Peyer's patch (tissue), 4 donors: ENCODE data around the gene TMEM132D. TPM values are rescaled to one million over a fixed set of nuclear protein-coding genes. Genes with fewer than 3 reads are reported as not detected.
"Not testable (repeated sequence)": the region's sequence is repeated elsewhere in the genome, so short reads cannot be mapped to it uniquely, and the experiment has no call there.

Source experiments
- DNase-seq, 3 donors: peaks; one replicate each; pipeline ENCODE4 v3.0.0-alpha.2; 2017 to 2019
- H3K27ac ChIP-seq, 4 donors: fragments of 200-600 bp; sonication (generic); one replicate each; pipeline ENCODE4 v1.5.1; 2016 to 2019
- H3K27me3 ChIP-seq, 2 donors: fragments of 200-600 bp; sonication (generic); one replicate each; pipeline ENCODE4 v1.5.1; 2019
- H3K36me3 ChIP-seq, 3 donors: fragments of 200-600 bp; sonication (generic); one replicate each; pipeline ENCODE4 v1.5.1; 2016 to 2019
- H3K4me1 ChIP-seq, 4 donors: fragments of 200-600 bp; sonication (generic); one replicate each; pipeline ENCODE4 v1.5.1; 2016 to 2019
- H3K4me3 ChIP-seq, 4 donors: fragments of 200-600 bp; sonication (generic); 1 replicate in 3 of 4; 2 replicates in 1 of 4; pipeline ENCODE4 v1.5.1; 2016 to 2019; ENCODE audit warnings: mild to moderate bottlenecking in 1 of 4
- H3K9me3 ChIP-seq, 4 donors: fragments of 200-600 bp; sonication (generic); one replicate each; pipeline ENCODE4 v1.5.1; 2016 to 2019; ENCODE audit warnings: mild to moderate bottlenecking in 1 of 4
- POLR2A ChIP-seq, 2 donors: fragments of 450-650 bp; IDR thresholded peaks; one replicate each; pipeline ENCODE4 v1.5.1; 2017; ENCODE audit warnings: antibody characterized with exemption in 2 of 2, mild to moderate bottlenecking in 2 of 2, moderate library complexity in 2 of 2
- total RNA-seq, 4 donors: library from RNA; depleted of rRNA; stranded (reverse); fragments of >200 nt; gene quantifications; one replicate each; pipeline ENCODE4 v1.1.0, GENCODE V29; 2016
- TF ChIP-seq, protein P1 (sequence below), 6 experiments: fragments of 450-650 bp in 4 of 6; fragments of 200-600 bp in 2 of 6; sonication (generic) in 1 of 6; IDR thresholded peaks; one replicate each; pipeline ENCODE4 v1.5.1; 2017 to 2019; ENCODE audit warnings: antibody characterized with exemption in 6 of 6, mild to moderate bottlenecking in 3 of 6, moderate library complexity in 1 of 6

The TMEM132D gene
- total RNA-seq, 4 donors from 2014 or later: 0.27 to 1.7 (median 0.41) TPM

DNA sequence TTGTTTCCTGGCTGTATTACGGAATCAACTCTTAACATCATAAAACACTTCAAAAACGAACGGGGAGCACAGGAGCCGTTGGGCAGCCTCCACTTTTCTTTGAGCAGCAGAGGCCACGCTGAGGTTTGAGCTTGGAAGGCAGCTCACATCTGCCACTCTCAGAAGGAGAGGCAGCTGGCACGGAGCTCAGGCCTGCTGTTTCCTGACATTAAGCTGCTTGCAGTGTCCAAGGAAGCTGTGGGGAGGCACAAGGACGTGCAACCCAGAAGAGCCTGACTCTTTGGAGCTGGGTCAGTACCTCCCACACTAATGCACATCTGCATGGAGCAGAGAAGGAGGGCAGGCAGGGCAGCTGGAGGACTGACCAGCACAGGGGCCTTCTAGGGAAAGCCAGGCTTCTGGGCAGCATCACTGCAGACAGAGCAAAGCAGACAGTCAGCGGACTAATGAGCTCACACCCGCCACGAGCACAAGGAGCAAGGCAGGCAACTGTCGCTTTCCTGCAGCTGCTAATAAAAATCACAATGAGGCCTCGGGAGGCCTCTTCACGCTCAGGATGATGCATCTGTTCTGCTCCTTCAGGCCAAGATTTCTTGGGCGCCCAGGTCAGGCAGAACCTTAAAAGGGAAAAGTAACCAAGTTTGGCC lies 839.5 kb downstream of the TMEM132D start:
- DNase-seq: no peak
- H3K4me3 ChIP-seq: no peak overlapping the region
- no peak overlapping the region for H3K27ac ChIP-seq
- no peaks in the 10 kb centered on the region for H3K4me1 ChIP-seq
- no peaks in the 10 kb centered on the region for H3K9me3 ChIP-seq
- no peaks in the 10 kb centered on the region for H3K36me3 ChIP-seq
- H3K27me3 ChIP-seq: no peaks in the 10 kb centered on the region
- TF ChIP-seq, protein P1, sequence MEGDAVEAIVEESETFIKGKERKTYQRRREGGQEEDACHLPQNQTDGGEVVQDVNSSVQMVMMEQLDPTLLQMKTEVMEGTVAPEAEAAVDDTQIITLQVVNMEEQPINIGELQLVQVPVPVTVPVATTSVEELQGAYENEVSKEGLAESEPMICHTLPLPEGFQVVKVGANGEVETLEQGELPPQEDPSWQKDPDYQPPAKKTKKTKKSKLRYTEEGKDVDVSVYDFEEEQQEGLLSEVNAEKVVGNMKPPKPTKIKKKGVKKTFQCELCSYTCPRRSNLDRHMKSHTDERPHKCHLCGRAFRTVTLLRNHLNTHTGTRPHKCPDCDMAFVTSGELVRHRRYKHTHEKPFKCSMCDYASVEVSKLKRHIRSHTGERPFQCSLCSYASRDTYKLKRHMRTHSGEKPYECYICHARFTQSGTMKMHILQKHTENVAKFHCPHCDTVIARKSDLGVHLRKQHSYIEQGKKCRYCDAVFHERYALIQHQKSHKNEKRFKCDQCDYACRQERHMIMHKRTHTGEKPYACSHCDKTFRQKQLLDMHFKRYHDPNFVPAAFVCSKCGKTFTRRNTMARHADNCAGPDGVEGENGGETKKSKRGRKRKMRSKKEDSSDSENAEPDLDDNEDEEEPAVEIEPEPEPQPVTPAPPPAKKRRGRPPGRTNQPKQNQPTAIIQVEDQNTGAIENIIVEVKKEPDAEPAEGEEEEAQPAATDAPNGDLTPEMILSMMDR (IDR thresholded peaks at IDR 0.05): no peak
- TF ChIP-seq POLR2A (IDR thresholded peaks at IDR 0.05): no peak

- no peak for DNase-seq
- Histone ChIP-seq H3K27me3 (no peaks in the 10 kb centered on the region), H3K9me3 (no peaks in the 10 kb centered on the region), H3K4me3 (no peak overlapping the region), H3K36me3 (no peaks in the 10 kb centered on the region), H3K4me1 (no peaks in the 10 kb centered on the region), H3K27ac (no peak overlapping the region)
- TF ChIP-seq, protein P1 (IDR thresholded peaks at IDR 0.05): no peak
- no peak for TF ChIP-seq POLR2A (IDR thresholded peaks at IDR 0.05)
Observed at GRCh38 chr12:129063600-129063999, 840.2 kb downstream of the TMEM132D start.

DNA sequence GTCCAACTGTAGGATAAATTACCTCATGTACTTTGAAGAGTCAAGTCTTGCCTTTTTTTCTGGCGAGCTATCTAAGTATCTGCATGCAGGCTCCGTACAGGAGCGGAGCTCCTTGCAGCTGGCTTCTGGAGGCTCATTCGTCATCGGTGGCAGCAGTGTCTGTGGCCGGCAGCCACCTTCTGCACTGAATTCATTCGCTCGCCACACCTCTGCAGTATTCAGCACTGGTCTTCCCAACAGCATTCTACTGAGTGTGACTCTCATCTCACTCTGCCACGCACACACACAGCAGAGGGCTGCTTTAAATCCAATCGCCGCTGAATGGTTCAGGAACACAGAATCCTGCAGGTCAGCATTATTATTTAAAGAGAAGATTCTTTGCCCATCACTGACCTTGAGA lies 850.6 kb downstream of the TMEM132D start:
- TF ChIP-seq, protein P1 (IDR thresholded peaks at IDR 0.05): no peak
- no peak for TF ChIP-seq POLR2A (IDR thresholded peaks at IDR 0.05)
- Histone ChIP-seq H3K27ac (no peak overlapping the region), H3K27me3 (no peaks in the 10 kb centered on the region)

GRCh38 chr12:129052373-129052772 lies 851.5 kb downstream of the TMEM132D start:
- DNase-seq: no peak
- Histone ChIP-seq H3K4me3 (no peak overlapping the region), H3K36me3 (no peaks in the 10 kb centered on the region), H3K9me3 (no peaks in the 10 kb centered on the region), H3K4me1 (no peaks in the 10 kb centered on the region), H3K27ac (no peak overlapping the region), H3K27me3 (no peaks in the 10 kb centered on the region)
- TF ChIP-seq, protein P1 (IDR thresholded peaks at IDR 0.05): no peak
- TF ChIP-seq POLR2A (IDR thresholded peaks at IDR 0.05): no peak

More for the DNA sequence above, 850.6 kb downstream of the TMEM132D start:
- Histone ChIP-seq H3K4me3 (no peak overlapping the region), H3K4me1 (no peaks in the 10 kb centered on the region), H3K9me3 (no peaks in the 10 kb centered on the region), H3K36me3 (no peaks in the 10 kb centered on the region)
- DNase-seq: no peak

DNA sequence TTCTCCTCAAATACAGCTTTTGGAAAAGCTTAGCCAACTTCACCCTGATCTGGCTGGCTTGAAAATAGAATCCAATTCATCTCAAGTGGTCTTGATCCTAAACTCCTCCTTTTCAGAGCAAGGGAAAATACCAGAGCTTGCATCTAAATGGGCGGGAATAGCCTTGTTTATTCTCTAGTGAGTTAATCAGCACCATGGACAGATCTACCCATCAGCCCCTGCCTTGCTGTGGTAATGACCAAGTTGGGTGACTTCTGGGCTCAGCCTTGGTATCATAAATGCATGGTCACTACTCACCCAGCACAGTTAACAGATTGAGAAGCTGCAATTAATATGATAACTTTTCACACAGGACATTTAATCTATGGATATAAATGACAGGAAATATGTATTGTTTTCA lies 853.9 kb downstream of the TMEM132D start:
- Histone ChIP-seq H3K27me3 (no peaks in the 10 kb centered on the region), H3K27ac (no peak overlapping the region), H3K4me3 (no peak overlapping the region), H3K4me1 (no peaks in the 10 kb centered on the region), H3K9me3 (no peaks in the 10 kb centered on the region), H3K36me3 (no peaks in the 10 kb centered on the region)
- DNase-seq: no peak
- TF ChIP-seq POLR2A (IDR thresholded peaks at IDR 0.05): no peak
- TF ChIP-seq, protein P1 (IDR thresholded peaks at IDR 0.05): no peak

DNA sequence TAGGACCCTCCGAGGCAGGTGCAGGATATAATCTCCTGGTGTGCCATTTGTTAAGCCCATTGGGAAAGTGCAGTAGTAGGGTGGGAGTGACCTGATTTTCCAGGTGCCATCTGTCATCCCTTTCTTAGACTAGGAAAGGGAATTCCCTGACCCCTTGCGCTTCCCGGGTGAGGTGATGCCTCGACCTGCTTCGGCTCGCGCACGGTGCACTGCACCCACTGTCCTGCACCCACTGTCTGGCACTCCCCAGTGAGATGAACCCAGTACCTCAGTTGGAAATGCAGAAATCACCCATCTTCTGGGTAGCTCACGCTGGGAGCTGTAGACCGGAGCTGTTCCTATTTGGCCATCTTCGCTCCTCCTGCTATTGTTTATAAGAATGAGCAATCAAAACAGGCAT lies 860.5 kb downstream of the TMEM132D start:
- not testable (repeated sequence) for H3K4me1 ChIP-seq, DNase-seq, H3K27ac ChIP-seq, H3K27me3 ChIP-seq, H3K9me3 ChIP-seq, H3K4me3 ChIP-seq, H3K36me3 ChIP-seq
